Skeletal muscle tissue (tissue), 4 donors: Measurements from ENCODE around the gene KIAA1549. TPM values are rescaled to one million over a fixed set of nuclear protein-coding genes. Genes with fewer than 3 reads are reported as not detected.
A peak's percentile ranks its signal among the peaks of the same experiment; 100 is the strongest.
"Not testable (repeated sequence)": the region's sequence is repeated elsewhere in the genome, so short reads cannot be mapped to it uniquely, and the experiment has no call there.

Source experiments
- H3K27ac ChIP-seq: one replicate; pipeline ENCODE4 v1.7.0; 2013; ENCODE audit warnings: mild to moderate bottlenecking, low read depth, low read length, inconsistent platforms
- H3K27me3 ChIP-seq, 3 donors: one replicate each; pipeline ENCODE4 v1.7.0; 2013; ENCODE audit warnings: low read length in 3 of 3; ENCODE audit not compliant: control insufficient read depth in 3 of 3, insufficient read depth in 3 of 3
- H3K36me3 ChIP-seq, 3 donors: one replicate each; pipeline ENCODE4 v1.7.0; 2013; ENCODE audit warnings: low read length in 3 of 3; ENCODE audit not compliant: control insufficient read depth in 3 of 3, insufficient read depth in 3 of 3
- H3K4me1 ChIP-seq, 3 donors: one replicate each; pipeline ENCODE4 v1.7.0; 2013; ENCODE audit warnings: low read length in 3 of 3, mild to moderate bottlenecking in 3 of 3; ENCODE audit not compliant: control insufficient read depth in 3 of 3, insufficient read depth in 3 of 3
- H3K4me3 ChIP-seq, 3 donors: one replicate each; pipeline ENCODE4 v1.7.0; 2013; ENCODE audit warnings: low read length in 3 of 3
- H3K9ac ChIP-seq, 3 donors: one replicate each; pipeline ENCODE4 v1.7.0; 2013; ENCODE audit warnings: low read length in 3 of 3, mild to moderate bottlenecking in 3 of 3, moderate library complexity in 2 of 3, low read depth in 1 of 3
- H3K9me3 ChIP-seq, 3 donors: one replicate each; pipeline ENCODE4 v1.7.0; 2013; ENCODE audit warnings: low read length in 3 of 3; ENCODE audit not compliant: control insufficient read depth in 3 of 3
- total RNA-seq: library from RNA; depleted of rRNA; stranded (reverse); fragments of >200 nt; gene quantifications from one replicate; pipeline ENCODE4 v1.2.3, GENCODE V29; 2014
- donor health status: Osteomylitis.

Gene KIAA1549
- 4.2 TPM for total RNA-seq

GRCh38 chr7:138981332-138982203, at the start of gene KIAA1549:
TSS of gene KIAA1549 (minus strand) at chr7:138981389. CDS start at chr7:138981269, 120 bp downstream.
- peaks cover 0 to 32% (median 19%) of the 10 kb centered on the region in 3 donors for H3K27me3 ChIP-seq
- no peaks in the 10 kb centered on the region for H3K9me3 ChIP-seq
- H3K4me1 ChIP-seq, result peaks cover 8 to 16% (median 13%) of the 10 kb centered on the region in 3 donors
- peak within 1 kb of the TSS; percentile 50 to 68 (median 51) for H3K9ac ChIP-seq
- H3K36me3 ChIP-seq, result no peaks in the 10 kb centered on the region
- peak within 1 kb of the TSS; percentile 63 to 67 (median 63) for H3K4me3 ChIP-seq
- no peak within 1 kb of the TSS for H3K27ac ChIP-seq

- H3K4me3 ChIP-seq, result no peak overlapping the region
- H3K27me3 ChIP-seq, result no peaks in the 10 kb centered on the region
- no peak overlapping the region for H3K9ac ChIP-seq
- H3K27ac ChIP-seq, result no peak overlapping the region
- H3K36me3 ChIP-seq, result peaks cover 0 to 8% (median 4%) of the 10 kb centered on the region in 3 donors
- H3K4me1 ChIP-seq, result no peaks in the 10 kb centered on the region
- no peaks in the 10 kb centered on the region for H3K9me3 ChIP-seq
These were observed 48.2 kb upstream of the KIAA1549 start for GRCh38 chr7:139029353-139029752.

- Histone ChIP-seq H3K9ac (no peak overlapping the region), H3K27me3 (no peaks in the 10 kb centered on the region), H3K4me1 (no peaks in the 10 kb centered on the region), H3K9me3 (no peaks in the 10 kb centered on the region), H3K36me3 (peaks cover 0 to 8% (median 3%) of the 10 kb centered on the region in 3 donors), H3K4me3 (no peak overlapping the region), H3K27ac (no peak overlapping the region)
These were observed 45.4 kb upstream of the KIAA1549 start for GRCh38 chr7:139026551-139026950.

- not testable (repeated sequence) for H3K27me3 ChIP-seq, H3K27ac ChIP-seq, H3K9ac ChIP-seq, H3K9me3 ChIP-seq, H3K4me1 ChIP-seq, H3K36me3 ChIP-seq, H3K4me3 ChIP-seq
These were observed 44.7 kb upstream of the KIAA1549 start for GRCh38 chr7:139025861-139026260.

DNA sequence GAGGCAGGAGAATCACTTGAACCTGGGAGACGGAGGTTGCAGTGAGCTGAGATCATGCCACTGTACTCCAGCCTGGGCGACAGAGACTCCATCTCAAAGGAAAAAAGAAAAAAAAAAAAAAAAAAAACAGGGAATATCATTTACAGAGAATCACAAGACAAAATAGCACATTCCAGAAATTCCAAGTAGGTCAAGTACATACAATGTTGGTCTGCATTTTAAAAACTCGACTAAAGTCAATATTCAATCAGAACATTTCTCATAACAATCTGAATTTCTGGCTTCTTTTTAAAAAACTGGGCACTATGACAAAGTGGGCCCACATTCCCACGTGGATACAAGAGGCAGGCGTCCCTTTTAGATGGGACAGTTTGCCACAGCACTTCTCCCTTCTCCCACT, 41.9 kb upstream of the KIAA1549 start:
- H3K9ac ChIP-seq, result no peak overlapping the region
- H3K4me1 ChIP-seq, result no peaks in the 10 kb centered on the region
- H3K27me3 ChIP-seq, result no peaks in the 10 kb centered on the region
- H3K9me3 ChIP-seq, result no peaks in the 10 kb centered on the region
- H3K36me3 ChIP-seq, result peaks cover 0 to 8% (median 3%) of the 10 kb centered on the region in 3 donors
- H3K4me3 ChIP-seq, result no peak overlapping the region
- H3K27ac ChIP-seq, result no peak overlapping the region

GRCh38 chr7:139022286-139022685, 41.1 kb upstream of the KIAA1549 start:
- Histone ChIP-seq H3K4me3 (no peak overlapping the region), H3K9me3 (no peaks in the 10 kb centered on the region), H3K4me1 (no peaks in the 10 kb centered on the region), H3K27me3 (no peaks in the 10 kb centered on the region), H3K9ac (no peak overlapping the region), H3K27ac (no peak overlapping the region), H3K36me3 (peaks cover 0 to 8% (median 3%) of the 10 kb centered on the region in 3 donors)

DNA sequence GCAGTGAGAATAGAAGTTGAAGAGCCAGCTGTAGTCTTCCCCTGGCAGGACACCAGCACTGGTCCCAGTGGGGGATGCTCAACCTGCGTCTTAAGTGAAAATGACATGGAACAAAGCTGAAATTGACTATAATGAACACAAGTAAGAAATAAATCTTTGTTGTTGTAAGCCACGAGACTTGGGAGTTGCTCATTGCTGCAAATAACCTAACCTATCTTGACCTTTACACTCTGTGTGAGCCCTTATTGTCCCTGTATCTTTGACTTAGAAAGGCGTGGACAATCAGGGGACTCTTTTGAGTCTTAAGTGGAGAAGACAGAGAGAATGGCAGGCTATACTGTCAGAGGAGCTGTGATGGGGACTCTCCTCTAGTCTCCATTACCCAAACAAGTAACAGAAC, 37.7 kb upstream of the KIAA1549 start:
- Histone ChIP-seq H3K27me3 (no peaks in the 10 kb centered on the region), H3K9ac (no peak overlapping the region), H3K4me1 (no peaks in the 10 kb centered on the region), H3K9me3 (no peaks in the 10 kb centered on the region), H3K27ac (no peak overlapping the region), H3K4me3 (no peak overlapping the region), H3K36me3 (no peaks in the 10 kb centered on the region)

- no peak overlapping the region for H3K9ac ChIP-seq
- no peaks in the 10 kb centered on the region for H3K4me1 ChIP-seq
- no peak overlapping the region for H3K4me3 ChIP-seq
- H3K27ac ChIP-seq, result no peak overlapping the region
- H3K27me3 ChIP-seq, result no peaks in the 10 kb centered on the region
- H3K36me3 ChIP-seq, result no peaks in the 10 kb centered on the region
- H3K9me3 ChIP-seq, result no peaks in the 10 kb centered on the region
These were observed 35.8 kb upstream of the KIAA1549 start for GRCh38 chr7:139016931-139017511.

- Histone ChIP-seq H3K27me3 (no peaks in the 10 kb centered on the region), H3K27ac (no peak overlapping the region), H3K4me1 (no peaks in the 10 kb centered on the region), H3K9ac (no peak overlapping the region), H3K4me3 (no peak overlapping the region), H3K36me3 (no peaks in the 10 kb centered on the region), H3K9me3 (no peaks in the 10 kb centered on the region)
These were observed 30.2 kb upstream of the KIAA1549 start for GRCh38 chr7:139011373-139011772.
